SK-N-SH treated with all-trans-retinoic acid at 6 μM for 48 hours (cell line): ENCODE measurements around the gene TXLNG.

Source experiments
- ARNTL ChIP-seq: fragments of 450-650 bp; formaldehyde crosslinking; IDR thresholded peaks from 2 replicates; pipeline ENCODE4 v1.5.0; 2020; ENCODE audit warnings: low read depth, mild to moderate bottlenecking, moderate library complexity, borderline replicate concordance
- ESRRG ChIP-seq: fragments of 250-450 bp; sonication (Bioruptor Pico); IDR thresholded peaks from 2 replicates; pipeline ENCODE4 v1.6.1; 2021; ENCODE audit warnings: mild to moderate bottlenecking
- OSR1 ChIP-seq: fragments of 250-450 bp; sonication (Bioruptor Pico); IDR thresholded peaks from 2 replicates; pipeline ENCODE4 v1.8.0; 2022; ENCODE audit warnings: moderate library complexity, mild to moderate bottlenecking, inconsistent platforms
- PATZ1 ChIP-seq: fragments of 250-450 bp; sonication (Bioruptor Pico); IDR thresholded peaks from 2 replicates; pipeline ENCODE4 v1.8.0; 2020; ENCODE audit warnings: mild to moderate bottlenecking, moderate library complexity, borderline replicate concordance
- PPARA ChIP-seq: fragments of 250-450 bp; sonication (Bioruptor Pico); IDR thresholded peaks from 2 replicates; pipeline ENCODE4 v1.5.0; 2020; ENCODE audit warnings: mild to moderate bottlenecking, borderline replicate concordance
- RARB ChIP-seq: fragments of 250-450 bp; sonication (Bioruptor Pico); IDR thresholded peaks from 2 replicates; pipeline ENCODE4 v1.8.0; 2021; ENCODE audit warnings: mild to moderate bottlenecking, moderate library complexity
- SNAI2 ChIP-seq: fragments of 250-450 bp; sonication (Bioruptor Pico); IDR thresholded peaks from 2 replicates; pipeline ENCODE4 v1.5.0; 2020; ENCODE audit warnings: mild to moderate bottlenecking, moderate library complexity
- TCF4 ChIP-seq: fragments of 250-450 bp; sonication (Bioruptor Pico); IDR thresholded peaks from 2 replicates; pipeline ENCODE4 v1.8.0; 2021; ENCODE audit warnings: mild to moderate bottlenecking, moderate library complexity, borderline replicate concordance
- ZC3H10 ChIP-seq: fragments of 250-450 bp; sonication (Bioruptor Pico); IDR thresholded peaks from 2 replicates; pipeline ENCODE4 v1.5.1; 2021; ENCODE audit warnings: mild to moderate bottlenecking, moderate library complexity
- ZFP3 ChIP-seq: fragments of 250-450 bp; sonication (Bioruptor Pico); IDR thresholded peaks from 2 replicates; pipeline ENCODE4 v1.5.0; 2020; ENCODE audit warnings: mild to moderate bottlenecking, moderate library complexity

- TF ChIP-seq TCF4 (no peak), SNAI2 (CRISPR knock-in tag) (no peak), ARNTL (CRISPR knock-in tag) (no peak), PPARA (no peak), ESRRG (CRISPR knock-in tag) (no peak), PATZ1 (CRISPR knock-in tag) (no peak), OSR1 (CRISPR knock-in tag) (no peak), ZC3H10 (no peak), RARB (CRISPR knock-in tag) (no peak), ZFP3 (CRISPR knock-in tag) (no peak)
Observed at GRCh38 chrX:16754019-16754418, 32.2 kb upstream of the TXLNG start.
